Measurements from ENCODE around the gene HSD17B8.

Gene HSD17B8

DNA sequence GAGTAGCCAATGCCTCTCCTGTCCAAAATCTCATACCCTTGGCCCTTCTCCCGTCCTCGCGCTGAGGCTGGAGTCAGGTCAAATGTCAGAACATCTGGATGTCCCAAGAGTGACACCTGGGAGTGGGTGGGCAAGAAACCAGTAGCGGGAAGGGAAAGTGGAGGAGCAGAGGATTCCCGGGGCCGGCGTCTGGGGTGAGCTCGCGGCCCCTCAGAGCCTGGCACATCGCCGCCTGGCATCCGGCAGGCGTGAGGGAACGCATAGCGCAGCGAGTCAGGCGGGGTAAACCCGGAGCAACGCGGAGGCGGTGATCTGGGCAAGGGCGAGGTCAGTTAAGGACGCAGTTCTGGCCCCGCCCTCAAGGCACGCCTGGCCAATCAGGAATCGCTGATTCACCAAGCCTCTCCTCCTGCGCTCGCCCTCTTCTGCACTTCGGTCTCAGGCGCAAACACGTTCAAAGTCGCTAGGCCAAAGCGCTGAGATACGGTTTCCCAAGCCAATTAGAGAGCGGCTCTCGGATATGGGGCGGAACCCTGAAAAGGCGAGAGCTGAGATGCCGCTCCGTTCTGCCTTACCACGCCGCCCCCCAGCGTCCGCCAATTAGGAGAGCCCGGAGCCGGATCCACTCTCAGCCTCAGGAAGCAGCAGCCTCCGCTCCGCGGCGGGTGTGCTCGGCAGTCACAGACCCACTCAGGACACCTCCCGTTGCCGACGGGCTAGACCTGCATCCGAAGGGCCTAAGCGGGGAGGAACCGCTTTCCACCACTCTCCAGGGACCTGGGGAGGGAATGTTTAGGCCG, 44.7 kb downstream of the HSD17B8 start:
- peak; percentile 99 for DNase-seq

DNA sequence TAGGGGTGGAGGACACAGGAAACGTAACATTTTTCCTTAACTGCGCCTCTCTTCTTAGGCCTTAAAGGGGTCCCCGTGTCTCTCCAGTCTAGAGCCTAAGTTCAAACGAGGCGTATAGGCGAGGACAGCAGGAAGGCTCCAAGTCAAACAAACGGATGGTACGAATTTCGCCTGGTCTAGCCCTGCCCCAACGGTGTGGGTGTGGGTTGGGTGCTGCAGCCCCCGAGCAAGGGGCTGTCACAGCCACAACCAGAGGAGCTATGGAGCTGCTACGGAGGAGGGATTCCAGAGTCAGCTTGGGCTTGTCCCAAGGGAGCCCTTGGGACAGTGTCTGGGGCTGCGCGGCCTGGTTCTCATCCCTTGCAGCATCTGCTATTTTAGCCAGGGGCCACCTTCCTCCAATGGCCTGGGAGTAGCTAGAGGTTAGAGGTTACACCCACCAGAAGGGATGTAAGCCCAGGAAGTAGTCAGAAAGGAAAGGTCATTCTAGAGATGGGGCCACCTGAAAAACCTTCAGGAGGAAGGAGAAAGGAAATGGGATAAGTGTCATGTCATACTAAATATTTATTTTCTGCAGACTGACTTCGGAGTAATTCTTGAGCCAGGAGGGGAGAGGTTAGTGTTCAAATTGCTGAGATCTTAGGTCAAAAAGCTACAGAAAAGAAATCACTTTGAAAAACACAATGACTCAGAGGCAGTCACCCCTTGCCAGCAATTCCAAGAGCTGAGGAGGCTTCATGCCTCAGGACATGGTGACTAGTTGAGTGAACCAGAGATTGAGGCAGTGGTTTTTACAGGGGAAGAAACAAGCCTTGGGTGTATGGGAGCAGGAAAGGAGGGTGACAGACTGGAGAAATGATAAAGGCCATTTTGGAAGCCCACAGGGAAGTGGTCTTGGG, 45.5 kb downstream of the HSD17B8 start:
- no peak for DNase-seq

DNA sequence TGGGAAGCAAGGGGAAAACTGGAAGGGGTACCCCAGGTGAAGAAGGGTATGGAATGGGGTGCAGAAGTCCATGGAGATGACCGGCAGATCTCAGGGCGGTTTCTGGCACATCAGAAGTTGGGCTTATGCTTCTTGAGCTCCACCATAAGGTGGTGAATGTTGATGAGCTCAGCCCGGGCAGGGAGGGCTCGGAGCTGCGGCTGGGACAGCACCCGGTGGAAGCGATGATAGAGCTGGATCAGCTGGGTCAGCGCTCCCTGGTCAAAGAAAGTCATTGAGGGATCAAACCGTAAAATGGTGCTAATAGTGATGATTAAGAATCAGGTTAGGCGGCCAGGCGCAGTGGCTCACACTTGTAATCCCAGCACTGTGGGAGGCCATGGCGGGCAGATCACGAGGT, 46.3 kb downstream of the HSD17B8 start:
- no peak for DNase-seq

DNA sequence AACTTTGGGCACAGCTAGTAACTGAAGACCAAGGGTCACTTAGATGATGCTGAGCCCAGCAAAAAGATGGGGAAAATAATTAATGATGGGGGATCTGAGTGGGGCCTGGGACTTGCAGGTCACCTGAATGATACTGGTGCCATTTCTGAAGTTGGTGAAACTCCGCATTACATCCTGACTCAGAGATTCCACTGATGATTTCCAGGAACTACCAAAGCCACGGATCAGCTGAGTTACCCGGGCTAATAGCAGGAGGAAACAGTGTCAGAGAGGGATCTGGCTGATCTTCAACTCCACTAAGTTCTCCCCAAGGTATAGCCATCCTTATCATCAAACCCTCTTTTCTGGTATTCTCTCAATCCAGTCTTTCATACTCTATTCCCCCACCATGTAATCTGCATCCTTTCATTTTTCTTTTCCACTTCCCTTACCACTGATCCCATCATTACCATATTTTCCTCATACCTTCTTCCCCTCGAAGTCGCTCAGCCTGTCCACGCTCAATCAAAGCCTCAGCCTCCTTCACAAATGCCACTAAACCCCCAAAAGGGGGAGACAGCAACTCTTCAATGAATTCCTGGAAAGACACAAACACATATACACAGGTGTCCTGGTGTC, 47.0 kb downstream of the HSD17B8 start:
- no peak for DNase-seq

DNA sequence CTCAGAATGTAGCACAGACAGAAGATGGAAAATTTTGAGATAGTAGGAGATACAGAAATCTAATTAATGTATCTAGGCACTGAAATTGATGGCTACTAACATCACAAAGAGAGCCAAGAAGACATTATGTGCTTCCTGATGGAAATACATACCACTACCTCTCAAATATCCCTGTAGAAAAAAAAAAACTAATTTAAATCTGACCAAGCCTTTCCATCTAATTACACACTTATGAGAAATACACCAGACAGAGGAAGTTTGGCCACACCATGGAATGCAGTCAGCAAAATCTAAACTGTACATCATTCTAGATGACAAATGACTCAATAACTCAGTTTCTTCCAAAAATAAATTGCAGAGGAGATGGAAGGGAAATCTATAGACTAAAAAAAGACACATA, 48.3 kb downstream of the HSD17B8 start:
- DNase-seq, result no peak

DNA sequence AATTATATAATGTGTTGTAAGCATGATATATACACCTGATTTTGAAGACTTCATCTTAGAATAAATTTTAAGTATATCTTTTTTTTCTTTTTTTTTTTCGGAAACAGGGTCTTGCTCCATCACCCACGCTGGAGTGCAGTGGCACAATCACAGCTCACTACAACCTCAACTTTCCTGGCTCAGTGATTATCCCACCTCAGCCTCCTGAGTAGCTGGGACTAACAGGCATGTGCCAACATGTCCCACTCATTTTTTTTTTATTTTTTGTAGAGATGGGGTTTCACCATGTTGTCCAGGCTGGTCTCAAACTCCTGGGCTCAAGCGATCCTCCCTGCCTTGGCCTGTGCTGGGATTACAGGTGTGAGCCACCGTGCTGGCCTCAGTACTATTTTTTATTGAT, 50.1 kb downstream of the HSD17B8 start:
- DNase-seq, result no peak
